ENCODE measurements around the gene GJD3.
A peak's percentile ranks its signal among the peaks of the same experiment; 100 is the strongest.

DNA sequence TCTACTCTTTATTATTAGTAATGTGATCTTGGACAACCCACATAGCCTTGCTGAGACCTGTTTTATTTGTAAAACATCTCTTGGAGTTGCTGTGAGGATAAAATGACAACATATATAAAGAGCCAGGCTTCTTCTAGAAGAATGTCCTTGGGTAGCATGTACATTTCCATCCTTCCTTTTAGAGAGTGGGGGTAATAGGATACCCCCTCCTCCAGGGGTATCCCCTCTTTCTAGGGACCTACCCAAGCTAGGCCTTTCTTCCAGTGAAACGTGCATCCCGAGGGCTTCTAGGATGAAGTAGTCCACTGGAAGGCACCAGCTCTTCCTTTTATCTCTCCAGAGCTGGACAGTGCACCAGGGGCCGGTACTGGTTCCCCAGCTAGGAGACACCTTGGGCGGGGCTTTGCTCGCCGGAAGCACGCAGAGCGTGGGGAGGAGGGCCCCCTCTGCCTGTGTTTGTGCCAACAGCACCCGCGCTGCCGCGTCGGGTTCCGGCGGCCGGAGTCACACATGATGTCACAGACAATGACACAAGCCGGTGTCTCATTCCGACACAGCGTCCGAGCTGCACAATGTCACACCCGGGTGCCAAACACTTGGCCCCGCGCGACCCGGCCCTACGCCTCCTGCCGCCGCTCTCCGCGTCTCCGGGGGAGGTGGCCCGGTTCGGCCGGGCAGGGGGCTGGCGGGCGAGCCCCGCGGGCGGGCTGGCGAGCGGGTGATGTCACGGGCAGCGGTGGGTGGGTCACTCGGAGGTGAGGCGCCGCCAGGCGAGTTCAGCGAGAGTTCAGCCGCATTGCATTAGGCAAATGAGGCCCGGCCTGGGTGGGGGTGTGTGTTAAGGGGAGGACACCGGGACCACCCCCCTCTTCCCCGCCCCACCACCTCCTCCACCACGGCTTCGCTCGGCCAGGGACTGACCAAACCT is 23.4 kb downstream of the GJD3 start:
- TF ChIP-seq POLR2A (IDR thresholded peaks at IDR 0.05) (peak; percentile 58 to 69), POLR2AphosphoS5 (IDR thresholded peaks at IDR 0.05) (peak; percentile 91)

Measured in gastroesophageal sphincter (tissue), 2 donors.